ENCODE results near the gene GMEB1. TPM values are rescaled to one million over a fixed set of nuclear protein-coding genes. Genes with fewer than 3 reads are reported as not detected.
A peak's percentile ranks its signal among the peaks of the same experiment; 100 is the strongest.
"Not testable (repeated sequence)": the region's sequence is repeated elsewhere in the genome, so short reads cannot be mapped to it uniquely, and the experiment has no call there.

The GMEB1 gene
- total RNA-seq, 1 donor from 2014 or later, result 21.2 TPM

DNA sequence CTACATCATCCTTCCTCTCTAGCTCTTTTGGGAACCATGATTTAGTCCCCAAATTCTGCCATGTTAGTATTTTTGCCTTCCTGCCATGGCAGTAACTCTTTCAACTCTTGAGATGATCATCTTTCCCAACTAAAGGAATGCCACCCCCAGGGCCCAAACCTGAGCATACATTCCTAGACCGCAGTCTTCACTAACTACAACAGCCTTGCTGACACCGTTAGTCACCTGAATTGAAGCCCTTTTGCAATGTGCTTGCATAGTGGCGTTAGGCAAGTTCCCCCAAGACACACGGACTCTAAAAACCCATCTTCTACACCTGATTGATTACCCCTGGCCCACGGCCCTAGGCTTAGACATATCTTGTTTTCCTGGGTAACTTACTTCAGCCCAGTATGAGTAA, 51.8 kb downstream of the GMEB1 start:
- Mint-ChIP-seq H3K36me3 (ENCODE audit: unreplicated experiment) (no peaks in the 10 kb centered on the region), H3K27ac (ENCODE audit: unreplicated experiment) (no peak overlapping the region), H3K9me3 (ENCODE audit: unreplicated experiment) (peaks cover 5% of the 10 kb centered on the region), H3K4me3 (ENCODE audit: unreplicated experiment) (peak overlapping the region; percentile 11), H3K4me1 (ENCODE audit: low read depth, unreplicated experiment) (no peaks in the 10 kb centered on the region), H3K27me3 (ENCODE audit: unreplicated experiment) (no peaks in the 10 kb centered on the region)
- no peak for DNase-seq
- TF ChIP-seq, protein P1, sequence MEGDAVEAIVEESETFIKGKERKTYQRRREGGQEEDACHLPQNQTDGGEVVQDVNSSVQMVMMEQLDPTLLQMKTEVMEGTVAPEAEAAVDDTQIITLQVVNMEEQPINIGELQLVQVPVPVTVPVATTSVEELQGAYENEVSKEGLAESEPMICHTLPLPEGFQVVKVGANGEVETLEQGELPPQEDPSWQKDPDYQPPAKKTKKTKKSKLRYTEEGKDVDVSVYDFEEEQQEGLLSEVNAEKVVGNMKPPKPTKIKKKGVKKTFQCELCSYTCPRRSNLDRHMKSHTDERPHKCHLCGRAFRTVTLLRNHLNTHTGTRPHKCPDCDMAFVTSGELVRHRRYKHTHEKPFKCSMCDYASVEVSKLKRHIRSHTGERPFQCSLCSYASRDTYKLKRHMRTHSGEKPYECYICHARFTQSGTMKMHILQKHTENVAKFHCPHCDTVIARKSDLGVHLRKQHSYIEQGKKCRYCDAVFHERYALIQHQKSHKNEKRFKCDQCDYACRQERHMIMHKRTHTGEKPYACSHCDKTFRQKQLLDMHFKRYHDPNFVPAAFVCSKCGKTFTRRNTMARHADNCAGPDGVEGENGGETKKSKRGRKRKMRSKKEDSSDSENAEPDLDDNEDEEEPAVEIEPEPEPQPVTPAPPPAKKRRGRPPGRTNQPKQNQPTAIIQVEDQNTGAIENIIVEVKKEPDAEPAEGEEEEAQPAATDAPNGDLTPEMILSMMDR (IDR thresholded peaks at IDR 0.05; ENCODE audit: partially characterized antibody, unreplicated experiment), result no peak

DNA sequence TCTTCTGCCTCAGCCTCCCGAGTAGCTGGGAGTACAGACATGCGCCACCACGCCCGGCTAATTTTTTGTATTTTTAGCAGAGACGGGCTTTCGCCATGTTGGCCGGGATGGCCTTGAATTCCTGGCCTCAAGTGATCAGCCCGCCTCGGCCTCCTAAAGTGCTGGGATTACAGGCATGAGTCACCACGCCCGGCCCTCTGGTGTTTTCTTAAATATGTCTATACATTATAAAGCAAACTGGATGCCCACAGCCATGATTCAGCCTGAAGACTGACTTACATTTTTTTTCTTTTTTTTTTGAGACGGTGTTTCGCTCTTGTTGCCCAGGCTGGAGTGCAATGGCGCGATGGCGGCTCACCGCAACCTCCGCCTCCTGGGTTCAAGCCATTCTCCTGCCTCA, 53.3 kb downstream of the GMEB1 start:
- H3K9me3 Mint-ChIP-seq (ENCODE audit: unreplicated experiment); H3K27me3 Mint-ChIP-seq (ENCODE audit: unreplicated experiment); DNase-seq; H3K4me3 Mint-ChIP-seq (ENCODE audit: unreplicated experiment); H3K36me3 Mint-ChIP-seq (ENCODE audit: unreplicated experiment); H3K4me1 Mint-ChIP-seq (ENCODE audit: low read depth, unreplicated experiment); H3K27ac Mint-ChIP-seq (ENCODE audit: unreplicated experiment): not testable (repeated sequence)

DNA sequence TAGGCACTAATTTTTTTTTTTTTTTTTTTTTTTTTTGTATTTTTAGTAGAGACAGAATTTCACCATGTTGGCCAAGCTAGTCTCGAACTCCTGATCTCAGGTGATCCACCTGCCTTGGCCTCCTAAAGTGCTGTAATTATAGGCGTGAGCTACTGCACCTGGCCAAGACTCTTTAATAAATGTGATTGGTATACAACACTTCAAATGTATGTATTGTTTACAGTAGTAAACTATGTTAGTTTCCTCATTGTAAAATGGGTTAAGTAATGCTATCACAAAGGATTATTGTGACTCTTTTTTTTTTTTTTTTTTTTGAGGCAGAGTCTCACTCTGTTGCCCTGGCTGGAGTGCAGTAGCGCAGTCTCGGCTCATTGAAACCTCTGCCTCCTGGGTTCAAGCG, 56.8 kb downstream of the GMEB1 start:
- H3K27ac Mint-ChIP-seq (ENCODE audit: unreplicated experiment); H3K4me1 Mint-ChIP-seq (ENCODE audit: low read depth, unreplicated experiment); DNase-seq: not testable (repeated sequence)

DNA sequence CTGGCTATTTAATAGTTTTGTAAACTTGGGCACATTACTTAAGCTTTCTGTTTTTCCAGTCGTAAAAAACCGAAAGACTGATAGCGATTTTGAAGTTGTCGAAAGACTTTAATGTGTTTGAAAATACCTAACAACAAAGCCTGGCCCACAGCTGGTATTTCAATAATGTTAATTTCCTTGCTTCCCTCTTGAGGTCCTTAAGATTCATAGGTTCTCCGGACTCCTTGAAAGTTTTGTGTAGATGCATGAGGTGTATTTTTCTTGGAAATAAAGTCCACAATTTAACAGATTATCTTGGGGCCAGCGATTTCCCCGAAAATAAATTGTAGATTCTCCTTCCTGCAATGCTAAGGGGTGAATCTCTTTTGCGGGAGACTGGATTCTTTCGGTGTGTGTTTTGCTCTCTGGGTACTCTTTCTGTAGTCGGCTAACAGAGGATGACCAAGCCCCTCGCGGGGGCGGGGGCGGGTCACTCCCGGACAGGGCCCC, 67.4 kb downstream of the GMEB1 start:
- peaks cover 5% of the 10 kb centered on the region for H3K9me3 Mint-ChIP-seq (ENCODE audit: unreplicated experiment)
- peaks cover 16% of the 10 kb centered on the region for H3K4me1 Mint-ChIP-seq (ENCODE audit: low read depth, unreplicated experiment)
- peak overlapping the region; percentile 66 for H3K27ac Mint-ChIP-seq (ENCODE audit: unreplicated experiment)
- H3K4me3 Mint-ChIP-seq (ENCODE audit: unreplicated experiment), result peak overlapping the region; percentile 81
- TF ChIP-seq, protein P1 (IDR thresholded peaks at IDR 0.05; ENCODE audit: partially characterized antibody, unreplicated experiment), result no peak
- peaks cover 4% of the 10 kb centered on the region for H3K36me3 Mint-ChIP-seq (ENCODE audit: unreplicated experiment)
- H3K27me3 Mint-ChIP-seq (ENCODE audit: unreplicated experiment), result peaks cover 5% of the 10 kb centered on the region
- no peak for DNase-seq

More for the DNA sequence above, 56.8 kb downstream of the GMEB1 start:
- not testable (repeated sequence) for H3K4me3 Mint-ChIP-seq (ENCODE audit: unreplicated experiment); H3K36me3 Mint-ChIP-seq (ENCODE audit: unreplicated experiment); H3K27me3 Mint-ChIP-seq (ENCODE audit: unreplicated experiment); H3K9me3 Mint-ChIP-seq (ENCODE audit: unreplicated experiment)

DNA sequence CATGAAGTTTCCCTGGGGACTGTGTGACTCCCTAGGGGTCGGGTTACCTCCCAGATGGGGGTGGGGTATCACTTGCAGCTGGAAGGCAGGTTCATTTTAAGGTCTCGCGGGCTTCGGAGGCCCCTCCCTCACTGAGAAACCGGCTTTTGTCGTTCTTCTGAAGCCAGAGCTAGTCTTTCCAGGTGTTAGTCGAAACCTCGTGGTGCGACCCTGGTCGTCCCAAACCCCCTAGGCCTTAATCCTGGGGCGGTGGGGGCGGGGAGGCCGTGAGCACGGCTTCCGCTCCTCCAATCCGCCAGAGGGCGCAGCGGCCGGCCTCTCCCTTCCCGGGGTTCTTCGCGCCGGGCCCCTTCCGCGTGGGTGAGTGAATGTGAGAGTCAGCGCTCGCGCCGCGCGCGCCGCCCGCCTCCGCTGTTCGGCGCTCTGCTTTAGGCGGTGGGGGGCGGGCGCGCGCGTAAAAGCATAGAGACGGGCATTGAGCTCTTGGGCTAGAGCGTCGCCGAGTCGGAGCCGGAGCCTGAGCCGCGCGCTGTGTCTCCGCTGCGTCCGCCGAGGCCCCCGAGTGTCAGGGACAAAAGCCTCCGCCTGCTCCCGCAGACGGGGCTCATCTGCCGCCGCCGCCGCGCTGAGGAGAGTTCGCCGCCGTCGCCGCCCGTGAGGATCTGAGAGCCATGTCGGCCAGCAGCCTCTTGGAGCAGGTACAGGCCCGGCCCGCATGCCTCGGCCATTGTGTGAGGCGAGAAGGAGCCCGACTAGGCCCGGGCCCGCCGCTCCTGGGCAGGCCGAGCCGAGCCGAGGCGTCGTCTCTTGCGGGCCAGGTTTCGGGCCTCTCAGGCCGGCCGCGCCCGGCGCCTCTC, 68.1 kb downstream of the GMEB1 start, which contains the start of gene YTHDF2:
YTHDF2 (plus strand) TSS at position 491 of the 857 bp plus-strand sequence; CDS start at position 672, 181 bp downstream.
- TF ChIP-seq, protein P1 (IDR thresholded peaks at IDR 0.05; ENCODE audit: partially characterized antibody, unreplicated experiment), result peak; percentile 93
- DNase-seq, result peak; percentile 98
- Mint-ChIP-seq H3K27me3 (ENCODE audit: unreplicated experiment) (peaks cover 5% of the 10 kb centered on the region), H3K36me3 (ENCODE audit: unreplicated experiment) (peaks cover 4% of the 10 kb centered on the region), H3K4me1 (ENCODE audit: low read depth, unreplicated experiment) (peaks cover 16% of the 10 kb centered on the region), H3K4me3 (ENCODE audit: unreplicated experiment) (peak within 1 kb of the TSS; percentile 98), H3K27ac (ENCODE audit: unreplicated experiment) (peak within 1 kb of the TSS; percentile 99), H3K9me3 (ENCODE audit: unreplicated experiment) (peaks cover 5% of the 10 kb centered on the region)

Data from glutamatergic neuron (in vitro differentiated cells).